Aorta (tissue), 5 donors: ENCODE results near the gene PPP6R1. TPM values are rescaled to one million over a fixed set of nuclear protein-coding genes. Genes with fewer than 3 reads are reported as not detected.
"Not testable (repeated sequence)": the region's sequence is repeated elsewhere in the genome, so short reads cannot be mapped to it uniquely, and the experiment has no call there.

Experiments
- ATAC-seq: fragments of 200-7000 bp; cut with Tn5 transposase; one replicate; pipeline ENCODE4 v1.9.1; 2022; ENCODE audit warnings: moderate library complexity; ENCODE audit not compliant: low FRiP score
- DNase-seq, 2 donors: peaks; one replicate each; pipeline ENCODE4 v3.0.0-alpha.2; 2020
- H3K27ac ChIP-seq, 2 donors: one replicate each; pipeline ENCODE4 v1.5.1; 2013; ENCODE audit warnings: low read length in 2 of 2, mild to moderate bottlenecking in 2 of 2, moderate library complexity in 2 of 2, control low read depth in 1 of 2, inconsistent platforms in 1 of 2, low read depth in 1 of 2
- H3K27me3 ChIP-seq, 2 donors: one replicate each; pipeline ENCODE4 v1.6.1; 2013; ENCODE audit warnings: control low read depth in 1 of 2, low read length in 1 of 2, mild to moderate bottlenecking in 1 of 2, moderate library complexity in 1 of 2; ENCODE audit not compliant: insufficient read depth in 2 of 2, control insufficient read depth in 1 of 2
- H3K36me3 ChIP-seq, 2 donors: one replicate each; pipeline ENCODE4 v1.6.1; 2013; ENCODE audit warnings: control low read depth in 1 of 2, low read length in 1 of 2, mild to moderate bottlenecking in 1 of 2; ENCODE audit not compliant: insufficient read depth in 2 of 2, control insufficient read depth in 1 of 2
- H3K4me1 ChIP-seq, 2 donors: one replicate each; pipeline ENCODE4 v1.6.1; 2013; ENCODE audit warnings: low read length in 2 of 2, control low read depth in 1 of 2, mild to moderate bottlenecking in 1 of 2, moderate library complexity in 1 of 2; ENCODE audit not compliant: insufficient read depth in 2 of 2, control insufficient read depth in 1 of 2
- H3K4me3 ChIP-seq, 2 donors: one replicate each; pipeline ENCODE4 v1.5.1; 2013; ENCODE audit warnings: low read length in 2 of 2, control low read depth in 1 of 2, mild to moderate bottlenecking in 1 of 2
- H3K9me3 ChIP-seq: one replicate; pipeline ENCODE4 v1.6.1; 2013; ENCODE audit warnings: mild to moderate bottlenecking, low read length; ENCODE audit not compliant: control insufficient read depth
- WGBS, 2 donors: extraction: QIAGEN DNeasy Blood & Tissue Kit; methylation state at CpG; one replicate each; pipeline ENCODE4 v1.1.7; 2013; 5-methylcytosine and 5-hydroxymethylcytosine counted together
- intact Hi-C, 2 donors: fragments of 100-400 bp; cut with DNase I; formaldehyde crosslinking; loops; one replicate each; pipeline versions ENCODE4 v1.14.2 to v1.15.0; 2022
- polyA plus RNA-seq, 2 donors: library from polyadenylated mRNA; stranded (reverse); fragments of 200-250 nt; gene quantifications; one replicate each; pipeline ENCODE4 v1.2.3, GENCODE V29; 2013
- total RNA-seq, 2 donors: library from RNA; stranded (reverse); fragmentation: NEBNext Ultra II Directional; extraction: Animal tissue kit (Norgen Biotek cat#: 25700); gene quantifications; one replicate each; pipeline ENCODE4 v1.2.1, GENCODE V29; 2021
- donor health status: healthy with polysubstance abuse.
- donor health status: Bipolar disorder and iron deficiency.
- donor health status: DM: no; HTN: no; CAD: no.
- donor health status: DM: no; HTN: no; CAD: no.
- donor health status: DM: yes; HTN: yes; CAD: no.

The PPP6R1 gene
- total and polyA plus RNA-seq, 4 donors: 15.2 to 55.4 (median 36.6) TPM

GRCh38 chr19:55226273-55226672 lies 32.5 kb downstream of the PPP6R1 start:
- Histone ChIP-seq H3K9me3 (no peaks in the 10 kb centered on the region), H3K4me3 (no peak overlapping the region), H3K27me3 (no peaks in the 10 kb centered on the region), H3K36me3 (peaks cover 0 to 2% of the 10 kb centered on the region in 2 donors), H3K4me1 (no peaks in the 10 kb centered on the region), H3K27ac (no peak overlapping the region)
- peak in 1 of 2 donors; percentile 33 for DNase-seq
- WGBS, 2 donors: 84 to 87% methylated on average over 9 of the region's 9 CpGs
- intact Hi-C loops: no loop called here
- ATAC-seq: no peak

DNA sequence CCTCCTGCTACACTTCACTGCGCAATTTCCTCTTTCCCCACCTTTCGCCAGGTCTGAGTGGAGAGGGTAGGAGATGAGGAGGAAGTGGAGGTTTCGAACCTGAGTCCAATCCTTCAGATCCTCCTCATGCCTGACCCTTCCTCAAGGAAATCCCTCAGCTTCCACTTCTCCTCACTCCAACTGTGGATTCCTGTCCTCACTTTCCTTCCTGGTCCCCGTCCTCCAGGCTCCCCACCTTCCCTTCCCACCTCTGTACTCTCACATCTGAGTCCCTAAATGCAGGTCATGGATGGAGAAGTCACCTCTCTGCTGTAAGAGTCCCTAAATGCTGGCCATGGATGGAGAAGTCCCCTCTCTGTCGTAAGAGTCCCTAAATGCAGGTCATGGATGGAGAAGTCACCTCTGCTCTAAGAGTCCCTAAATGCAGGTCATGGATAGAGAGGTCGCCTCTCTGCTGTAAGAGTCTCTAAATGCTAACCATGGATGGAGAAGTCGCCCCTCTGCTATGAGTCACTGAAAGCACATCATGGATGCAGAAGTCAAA lies 33.3 kb downstream of the PPP6R1 start:
- 91 to 94% methylated on average over 7 of the region's 7 CpGs for WGBS, 2 donors
- intact Hi-C loops: no loop called here
- peaks cover 0 to 2% of the 10 kb centered on the region in 2 donors for H3K36me3 ChIP-seq

DNA sequence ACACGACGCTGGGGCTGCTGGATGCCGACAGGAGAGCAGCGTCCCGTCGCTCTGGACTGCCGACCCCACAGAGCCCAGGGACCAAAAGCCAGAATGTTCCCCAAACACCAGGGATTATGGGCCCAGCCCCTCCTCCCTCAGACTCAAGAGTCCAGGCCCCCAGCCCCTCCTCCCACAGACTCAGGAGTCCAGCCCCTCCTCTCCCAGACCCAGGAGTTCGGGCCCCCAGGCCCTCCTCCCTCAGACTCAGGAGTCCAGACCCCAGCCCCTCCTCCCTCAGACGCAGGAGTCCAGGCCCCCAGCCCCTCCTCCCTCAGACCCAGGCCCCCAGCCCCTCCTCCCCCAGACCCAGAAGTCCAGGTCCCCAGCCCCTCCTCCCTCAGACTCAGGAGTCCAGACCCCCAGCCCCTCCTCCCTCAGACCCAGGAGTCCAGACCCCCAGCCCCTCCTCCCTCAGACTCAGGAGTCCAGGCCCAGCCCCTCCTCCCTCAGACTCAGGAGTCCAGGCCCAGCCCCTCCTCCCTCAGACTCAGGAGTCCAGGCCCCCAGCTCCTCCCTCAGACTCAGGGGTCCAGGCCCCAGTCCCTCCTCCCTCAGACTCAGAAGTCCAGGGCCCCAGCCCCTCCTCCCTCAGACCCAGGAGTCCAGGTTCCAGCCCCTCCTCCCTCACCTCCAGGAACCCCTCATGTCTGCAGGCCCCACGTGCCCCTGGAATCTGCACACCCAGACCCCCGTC lies 34.0 kb downstream of the PPP6R1 start:
- ATAC-seq: not testable (repeated sequence)
- 70 to 71% methylated on average over 11 of the region's 11 CpGs for WGBS, 2 donors

More for the DNA sequence above, 33.3 kb downstream of the PPP6R1 start:
- ATAC-seq (no peak), DNase-seq (no peak)
- no peaks in the 10 kb centered on the region for H3K4me1 ChIP-seq
- no peaks in the 10 kb centered on the region for H3K27me3 ChIP-seq
- no peak overlapping the region for H3K27ac ChIP-seq
- no peaks in the 10 kb centered on the region for H3K9me3 ChIP-seq
- H3K4me3 ChIP-seq: no peak overlapping the region

DNA sequence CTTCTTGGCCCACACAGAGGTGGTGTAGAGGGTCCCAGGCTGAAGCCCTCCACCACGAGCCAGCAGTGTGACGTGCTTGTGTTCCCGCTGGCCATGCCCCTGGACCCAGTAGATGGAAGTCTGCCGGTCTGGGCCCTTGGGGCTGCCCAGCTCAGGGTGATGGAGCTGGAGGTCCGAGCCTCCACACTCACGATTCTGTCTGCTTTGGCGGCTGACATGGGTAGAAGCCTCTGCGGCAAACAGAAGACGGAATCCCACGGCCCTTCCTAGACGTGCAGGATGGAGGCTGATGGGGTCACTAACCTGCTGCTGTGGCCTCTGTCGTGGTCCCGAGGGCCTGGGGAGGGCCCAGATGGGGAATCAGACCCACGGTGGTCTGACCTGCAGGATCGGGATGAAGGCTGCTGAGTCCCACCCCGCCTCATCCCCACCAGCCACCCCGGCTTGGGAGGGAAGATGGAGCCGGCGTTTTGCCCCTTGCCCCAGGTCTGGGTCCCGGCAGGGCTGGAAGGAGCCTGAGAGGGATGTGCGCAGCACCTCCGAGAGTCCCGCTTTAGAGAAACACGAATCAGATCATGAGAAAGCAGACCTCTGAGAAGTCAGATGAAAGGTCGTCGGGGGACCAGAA lies 34.7 kb downstream of the PPP6R1 start:
- Histone ChIP-seq H3K36me3 (peaks cover 0 to 2% of the 10 kb centered on the region in 2 donors), H3K27me3 (no peaks in the 10 kb centered on the region), H3K4me3 (no peak overlapping the region), H3K4me1 (no peaks in the 10 kb centered on the region), H3K27ac (no peak overlapping the region), H3K9me3 (no peaks in the 10 kb centered on the region)
- intact Hi-C loops: no loop called here
- DNase-seq (peak in 1 of 2 donors; percentile 33), ATAC-seq (no peak)
- 77 to 81% methylated on average over 26 of the region's 26 CpGs for WGBS, 2 donors

More for the DNA sequence above, 34.0 kb downstream of the PPP6R1 start:
- H3K4me3 ChIP-seq, H3K4me1 ChIP-seq, H3K9me3 ChIP-seq, H3K27ac ChIP-seq, H3K36me3 ChIP-seq, H3K27me3 ChIP-seq, intact Hi-C loops: not testable (repeated sequence)
- DNase-seq: peak in 1 of 2 donors; percentile 26

DNA sequence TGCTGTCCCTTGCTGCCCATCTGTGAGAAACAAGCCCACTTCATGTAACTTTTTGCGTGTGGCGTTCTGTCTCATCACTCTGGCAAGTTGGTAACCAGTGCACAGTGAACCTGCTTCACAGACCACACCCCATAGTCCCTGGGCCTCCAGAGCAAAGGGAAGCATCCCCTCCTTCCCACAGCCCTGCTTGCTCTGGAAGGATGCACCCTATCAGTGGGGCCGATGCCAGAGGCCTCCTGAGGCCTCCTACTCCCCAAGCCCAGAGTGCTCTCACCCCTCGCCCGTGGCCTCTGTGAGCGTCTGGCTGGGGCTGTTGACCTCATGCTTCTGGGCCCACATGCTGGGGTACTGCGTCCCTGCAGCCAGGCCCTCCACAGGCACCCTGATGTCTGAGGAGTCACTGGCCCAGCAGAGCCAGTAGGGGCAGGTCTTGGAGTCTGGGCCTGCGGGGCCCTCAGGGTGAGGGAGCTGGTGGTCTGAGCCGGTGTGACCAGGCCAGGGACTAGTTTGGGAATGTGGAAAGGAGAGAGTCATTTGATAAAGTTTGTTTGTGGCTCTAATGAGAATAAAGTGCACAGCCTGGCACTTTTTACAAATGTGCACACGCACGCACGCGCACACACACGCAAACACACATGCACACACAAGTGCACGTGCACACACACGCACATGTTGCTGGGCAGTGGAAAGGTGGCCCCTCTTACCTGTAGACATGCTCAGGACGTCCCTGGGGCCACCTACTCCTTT lies 35.4 kb downstream of the PPP6R1 start:
- WGBS, 2 donors: 85 to 87% methylated on average over 17 of the region's 17 CpGs
- H3K9me3 ChIP-seq: no peaks in the 10 kb centered on the region
- H3K36me3 ChIP-seq: peaks cover 0 to 2% of the 10 kb centered on the region in 2 donors
- DNase-seq (peak in 1 of 2 donors; percentile 32), ATAC-seq (peak; percentile 34)
- H3K4me1 ChIP-seq: no peaks in the 10 kb centered on the region
- H3K27ac ChIP-seq: no peak overlapping the region
- intact Hi-C loops: no loop called here
- H3K27me3 ChIP-seq: no peaks in the 10 kb centered on the region
- no peak overlapping the region for H3K4me3 ChIP-seq

GRCh38 chr19:55220525-55220924 lies 38.3 kb downstream of the PPP6R1 start:
- H3K27ac ChIP-seq: no peak overlapping the region
- ATAC-seq (no peak), DNase-seq (no peak)
- no peaks in the 10 kb centered on the region for H3K36me3 ChIP-seq
- H3K4me1 ChIP-seq: no peaks in the 10 kb centered on the region
- H3K9me3 ChIP-seq: peaks cover 1% of the 10 kb centered on the region
- intact Hi-C loops: no loop called here
- H3K27me3 ChIP-seq: no peaks in the 10 kb centered on the region
- H3K4me3 ChIP-seq: no peak overlapping the region
- WGBS, 2 donors: 72 to 73% methylated on average over 9 of the region's 9 CpGs

- Histone ChIP-seq H3K4me3 (no peak overlapping the region), H3K36me3 (no peaks in the 10 kb centered on the region), H3K4me1 (no peaks in the 10 kb centered on the region), H3K27ac (no peak overlapping the region), H3K27me3 (no peaks in the 10 kb centered on the region), H3K9me3 (peaks cover 6% of the 10 kb centered on the region)
- WGBS, 2 donors: 6% methylated on average over 36 of the region's 36 CpGs
- peak; percentile 88 to 90 for DNase-seq
- peak; percentile 84 for ATAC-seq
- intact Hi-C loops: no loop called here
Measured at GRCh38 chr19:55216461-55217198, 42.2 kb downstream of the PPP6R1 start.

- Histone ChIP-seq H3K27me3 (no peaks in the 10 kb centered on the region), H3K27ac (no peak overlapping the region), H3K9me3 (peaks cover 6% of the 10 kb centered on the region), H3K4me1 (no peaks in the 10 kb centered on the region), H3K4me3 (no peak overlapping the region), H3K36me3 (no peaks in the 10 kb centered on the region)
- intact Hi-C loops: no loop called here
- ATAC-seq: no peak
- WGBS, 2 donors: 81 to 82% methylated on average over 7 of the region's 7 CpGs
- no peak for DNase-seq
Measured at GRCh38 chr19:55213547-55213946, 45.3 kb downstream of the PPP6R1 start.
